ENCODE data around the gene PTPRD.

Gene PTPRD

DNA sequence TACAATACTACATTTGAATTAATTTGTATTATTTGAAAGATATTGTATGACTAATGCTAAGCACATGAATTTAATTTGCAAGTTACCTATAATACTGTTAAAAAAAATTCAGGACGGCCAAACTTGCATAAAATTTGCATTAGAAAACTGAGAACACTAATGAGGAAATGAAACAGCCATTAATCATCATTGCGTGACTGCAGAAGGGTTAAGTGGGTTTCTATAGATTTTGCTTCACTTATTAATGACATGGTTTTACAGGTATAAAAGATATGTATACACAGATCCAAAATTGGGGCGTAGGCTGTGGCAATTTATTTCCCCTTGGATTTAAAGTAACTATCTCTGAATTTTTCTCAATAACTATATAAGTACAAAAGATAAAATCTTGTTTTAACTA is 882.6 kb downstream of the PTPRD start:
- no peak for DNase-seq

DNA sequence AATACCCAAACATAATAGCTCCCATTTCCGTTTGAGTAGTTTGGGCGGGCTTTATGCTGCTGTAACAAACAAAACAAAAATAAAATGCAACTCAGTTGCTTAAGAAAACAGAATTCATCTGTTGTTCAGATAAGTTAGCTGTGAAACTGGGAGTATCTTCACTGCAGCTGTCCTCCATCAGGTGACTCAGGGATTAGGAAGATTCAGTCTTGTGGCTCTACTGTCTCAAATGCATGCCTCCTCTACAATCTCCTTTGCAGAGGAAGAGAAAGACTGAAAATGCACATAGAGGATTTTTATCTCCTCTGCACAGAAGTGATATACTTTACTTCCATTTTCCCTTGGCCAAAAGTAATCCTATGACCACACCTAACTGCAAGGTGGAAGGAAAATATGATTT is 883.7 kb downstream of the PTPRD start:
- no peak for DNase-seq

DNA sequence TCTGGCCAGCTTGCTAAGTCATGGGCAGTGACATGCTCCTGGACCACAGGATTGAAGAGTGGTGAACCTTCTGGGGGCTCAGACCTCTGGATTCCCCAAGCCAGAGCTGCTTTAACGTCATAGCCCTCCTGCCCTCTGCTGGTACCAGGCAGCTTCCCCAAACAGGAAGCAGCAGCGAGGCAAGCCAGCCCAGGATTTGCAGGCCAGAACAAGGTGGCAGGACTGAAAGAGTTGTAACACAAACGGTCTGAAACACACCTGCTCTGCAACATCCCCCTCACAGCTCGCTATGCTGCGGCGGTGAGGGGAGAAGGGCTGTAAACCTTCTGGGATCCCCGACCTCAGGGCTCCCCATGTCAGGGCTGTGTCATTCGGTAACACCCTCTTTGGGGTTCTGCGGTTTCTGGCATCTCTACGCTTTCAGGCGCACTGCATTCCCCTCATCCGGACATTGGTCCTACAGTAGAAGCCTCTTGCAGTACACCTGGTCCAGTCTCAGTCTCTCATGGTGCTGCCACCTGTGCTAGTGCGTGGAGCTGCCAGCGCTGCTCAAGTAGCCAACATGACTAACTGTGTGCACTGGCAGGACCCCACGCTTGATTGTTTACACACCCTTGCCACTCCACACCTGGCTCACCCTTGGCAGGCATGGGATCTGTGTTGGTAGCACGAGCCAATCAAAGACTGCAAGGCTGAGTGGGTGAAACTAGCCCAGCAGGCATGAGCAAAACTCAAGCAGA is 893.3 kb downstream of the PTPRD start:
- DNase-seq: no peak

DNA sequence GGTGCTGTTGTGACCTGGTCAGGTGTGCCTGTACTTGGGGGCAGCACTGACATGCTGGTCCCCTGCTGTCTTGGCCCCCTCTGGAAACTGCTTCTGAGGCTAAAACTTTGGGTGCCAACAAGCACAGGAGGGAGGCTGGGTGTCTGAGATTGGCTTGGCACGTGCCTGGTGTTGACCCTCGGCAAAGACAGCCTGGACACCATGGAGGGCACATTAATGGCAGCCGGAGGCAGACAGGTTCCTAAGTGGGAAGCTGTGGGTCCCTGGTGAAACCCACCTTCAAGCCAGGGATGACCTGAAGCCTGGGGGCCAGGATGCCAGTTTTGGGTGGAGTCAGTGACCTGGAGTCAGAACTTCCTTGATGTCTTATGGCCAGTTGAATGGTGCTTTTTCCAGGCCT is 894.1 kb downstream of the PTPRD start:
- DNase-seq: no peak

DNA sequence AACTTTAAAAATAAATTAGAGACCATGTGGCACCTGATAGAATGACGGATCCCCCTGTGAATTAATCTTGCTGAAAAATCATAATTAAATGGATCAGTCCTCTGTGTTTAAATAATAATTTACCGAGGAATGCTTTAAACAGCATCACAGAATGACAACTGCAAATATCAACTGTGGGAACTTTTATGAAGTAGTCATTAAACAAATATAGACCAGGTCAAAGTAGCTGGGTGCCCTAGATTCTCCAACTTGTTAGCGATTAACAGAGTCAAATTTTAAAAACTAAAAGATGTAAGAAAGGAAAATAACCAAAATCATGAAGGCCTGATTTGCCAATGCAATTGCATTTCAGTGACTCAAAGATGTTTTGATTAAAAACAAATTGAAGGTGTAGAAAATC is 933.4 kb downstream of the PTPRD start:
- no peak for DNase-seq

DNA sequence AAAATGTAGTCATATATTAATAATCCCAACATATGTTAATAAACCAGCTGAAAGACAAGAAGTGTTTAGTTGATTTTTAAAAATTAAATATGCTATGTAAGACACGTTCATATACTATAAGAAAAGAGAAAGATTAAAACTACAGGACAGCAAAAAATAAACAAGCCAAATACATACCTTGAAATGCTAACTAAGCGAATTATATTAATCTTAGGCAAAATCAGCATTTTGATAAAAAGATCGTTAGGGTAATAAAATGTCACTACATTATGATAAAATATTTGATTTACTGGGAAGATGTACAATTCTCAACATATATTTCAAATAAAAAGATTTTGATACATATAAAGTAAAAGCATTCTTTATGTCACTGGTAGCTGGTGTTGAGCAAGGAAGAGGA is 938.3 kb downstream of the PTPRD start:
- DNase-seq: no peak

DNA sequence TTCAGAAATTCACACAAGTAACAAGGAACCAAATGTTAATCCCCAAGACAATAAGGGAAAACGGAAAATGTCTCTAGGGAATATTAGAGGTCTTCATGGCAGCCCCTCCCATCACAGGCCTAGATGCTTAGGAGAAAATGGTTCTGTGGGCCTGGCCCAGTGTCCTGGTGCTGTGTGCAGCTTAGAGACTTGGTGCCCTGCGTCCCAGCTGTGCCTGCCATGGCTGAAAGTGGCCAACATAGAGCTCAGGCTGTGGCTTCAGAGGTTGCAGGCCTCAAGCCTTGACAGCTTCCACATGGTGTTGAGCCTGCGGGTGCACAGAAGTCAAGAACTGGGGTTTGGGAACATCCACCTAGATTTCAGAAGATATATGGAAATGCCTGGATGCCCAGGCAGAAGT is 942.3 kb downstream of the PTPRD start:
- no peak for DNase-seq

DNA sequence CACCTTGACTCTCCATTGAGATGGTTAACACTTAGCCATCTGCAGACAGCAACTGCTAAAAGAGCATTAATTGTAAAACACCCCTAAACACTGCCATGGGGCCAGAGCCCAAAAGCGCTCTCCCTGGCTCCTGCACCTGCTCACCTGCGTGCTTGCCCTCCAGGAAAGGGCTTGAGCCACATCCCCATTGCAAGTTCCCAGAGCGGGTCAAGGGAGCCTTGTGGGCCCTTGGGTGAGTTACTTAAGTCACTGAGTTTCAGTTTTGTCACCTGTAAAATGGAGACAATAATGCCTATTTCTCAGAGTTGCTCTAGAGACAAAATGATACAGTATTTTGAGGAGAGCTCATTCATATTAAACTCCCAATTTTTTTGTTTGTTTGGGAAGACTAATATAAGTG is 967.8 kb downstream of the PTPRD start:
- DNase-seq: no peak

DNA sequence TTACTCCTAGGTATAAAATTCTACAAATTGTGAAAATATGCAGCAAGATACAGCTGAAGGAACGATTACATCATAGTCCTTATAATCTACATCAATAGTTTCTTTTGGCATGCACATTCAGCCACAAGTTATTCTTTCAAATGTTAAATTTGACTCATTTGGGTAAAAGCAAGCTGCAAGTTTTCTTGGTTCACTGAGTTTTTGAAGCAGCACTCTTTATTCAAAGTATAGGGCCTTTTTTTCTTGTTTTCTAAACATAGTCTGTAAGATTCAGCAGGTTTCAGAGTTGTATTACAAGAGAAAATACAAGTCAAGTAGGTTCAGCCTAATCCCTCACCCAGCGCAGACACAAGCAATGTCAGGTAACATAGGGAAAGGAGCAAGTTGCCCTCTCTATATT is 981.5 kb downstream of the PTPRD start:
- no peak for DNase-seq

DNA sequence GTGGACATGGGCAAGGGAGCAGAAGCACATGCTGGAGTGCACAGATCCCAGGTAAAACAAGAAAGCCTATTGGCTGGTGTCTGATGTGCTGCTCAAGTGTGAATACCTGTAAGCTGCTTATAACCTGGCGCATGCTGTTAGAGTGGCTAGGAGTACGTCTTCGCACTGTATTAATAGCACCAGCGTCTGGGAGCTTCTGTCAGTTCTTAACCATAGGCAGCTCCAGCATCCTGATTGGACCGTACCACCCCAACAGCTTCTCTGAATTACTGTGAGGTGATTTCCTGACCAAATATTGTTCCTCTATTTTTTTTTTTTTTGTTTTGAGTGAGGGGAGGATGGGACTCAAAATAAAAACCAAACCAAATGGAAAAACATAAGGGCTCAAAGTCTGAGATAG is 987.6 kb downstream of the PTPRD start:
- no peak for DNase-seq

DNA sequence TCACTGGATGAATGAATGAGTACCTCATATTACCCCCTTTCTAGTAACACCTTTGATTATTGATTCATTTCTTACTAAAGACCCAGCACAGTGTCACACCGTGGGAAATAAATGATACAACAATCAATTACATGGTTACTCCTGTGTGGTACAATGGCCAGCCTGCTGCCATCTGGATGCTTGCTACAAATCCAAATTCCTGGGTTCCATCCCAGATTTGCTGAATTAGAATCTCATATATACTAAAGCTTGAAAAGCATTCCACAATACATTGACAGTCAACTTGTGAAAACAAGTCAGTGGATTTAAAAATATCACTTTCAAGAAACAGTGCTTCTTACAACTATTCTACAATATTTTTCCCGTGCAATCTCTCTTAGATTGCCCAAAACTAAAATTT is 989.3 kb downstream of the PTPRD start:
- DNase-seq: no peak

DNA sequence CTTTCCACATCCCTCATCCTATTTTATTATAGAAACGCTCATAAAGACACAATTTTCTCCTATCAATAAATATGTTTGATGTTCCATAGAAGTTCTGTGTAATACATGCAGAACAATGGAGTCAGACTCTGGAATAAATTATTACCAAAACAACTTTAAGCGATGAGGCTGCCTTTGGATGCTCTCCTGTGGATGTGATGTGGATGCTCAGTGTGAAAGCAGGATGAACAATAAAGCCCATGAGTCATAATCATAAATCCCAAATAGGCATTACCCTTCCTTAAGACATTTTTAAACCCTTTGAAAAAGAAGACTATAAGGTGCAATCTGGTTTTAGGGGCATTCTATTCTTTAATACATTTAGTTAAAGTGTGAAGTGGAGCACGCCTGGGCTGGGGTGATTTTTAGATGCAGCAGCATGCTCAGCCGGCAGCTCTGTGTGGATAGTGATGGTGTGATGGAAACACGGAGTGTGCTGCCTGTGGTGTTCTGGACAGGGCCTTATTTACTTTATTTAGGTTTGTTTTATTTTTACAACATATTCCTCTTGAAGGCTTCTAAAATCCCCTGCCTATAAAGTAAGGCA is 991.4 kb downstream of the PTPRD start:
- DNase-seq: no peak

DNA sequence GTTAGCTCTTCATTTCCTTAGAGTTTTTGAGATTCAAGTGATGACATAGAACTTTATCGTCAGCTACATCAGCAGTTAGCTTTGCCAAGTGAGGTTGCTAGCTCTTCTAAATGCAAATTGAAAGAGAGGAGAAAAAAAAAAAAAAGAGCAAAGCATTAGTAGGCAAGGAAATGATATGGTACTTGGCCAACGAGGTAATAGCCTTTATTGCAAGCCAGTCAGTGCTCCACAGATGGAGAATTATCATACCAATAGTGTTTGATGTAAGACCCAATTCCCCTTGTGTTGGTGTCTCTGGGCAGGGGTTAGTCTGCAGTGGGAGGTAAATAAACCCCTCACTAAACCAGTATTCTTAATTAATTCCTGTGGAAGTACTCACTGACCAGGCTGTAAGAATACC is 992.1 kb downstream of the PTPRD start:
- no peak for DNase-seq

DNA sequence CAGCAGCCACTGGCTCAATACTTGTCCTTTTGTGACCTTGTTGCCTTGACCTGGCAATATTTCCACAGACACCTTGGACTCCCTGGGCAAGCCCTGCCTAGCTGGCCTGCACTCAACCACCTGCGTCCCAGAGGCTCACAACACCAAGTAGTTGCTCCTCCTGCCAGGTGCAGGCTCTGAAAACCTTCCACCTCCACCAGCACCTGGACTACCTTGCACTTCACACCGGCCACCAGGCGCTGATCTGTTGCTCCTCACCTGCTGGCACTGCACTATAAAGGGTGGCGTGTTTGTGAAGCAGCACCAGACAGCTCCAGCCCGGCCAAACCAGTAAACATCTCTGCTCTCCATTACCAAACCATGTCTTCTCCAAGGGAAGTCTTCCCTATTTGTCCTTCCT is 997.7 kb downstream of the PTPRD start:
- DNase-seq: no peak

DNA sequence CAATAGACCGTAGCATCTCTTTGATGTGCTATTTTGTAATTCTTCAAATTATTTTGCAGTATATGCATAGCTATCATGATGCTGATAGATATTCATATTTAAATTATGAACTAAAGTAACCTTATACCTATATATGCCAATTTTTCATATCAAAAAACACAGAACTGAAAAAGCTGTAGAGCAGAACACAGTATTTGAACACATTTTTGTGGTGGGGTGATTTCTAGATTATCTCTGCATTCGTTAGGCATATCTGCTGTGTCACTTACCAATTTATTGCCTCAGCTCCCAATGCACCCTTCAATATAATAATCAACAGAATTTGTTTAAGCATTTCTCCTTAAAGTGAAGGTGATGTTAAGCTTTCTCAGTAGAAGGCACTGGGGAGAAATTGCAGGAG is 998.2 kb downstream of the PTPRD start:
- no peak for DNase-seq

DNA sequence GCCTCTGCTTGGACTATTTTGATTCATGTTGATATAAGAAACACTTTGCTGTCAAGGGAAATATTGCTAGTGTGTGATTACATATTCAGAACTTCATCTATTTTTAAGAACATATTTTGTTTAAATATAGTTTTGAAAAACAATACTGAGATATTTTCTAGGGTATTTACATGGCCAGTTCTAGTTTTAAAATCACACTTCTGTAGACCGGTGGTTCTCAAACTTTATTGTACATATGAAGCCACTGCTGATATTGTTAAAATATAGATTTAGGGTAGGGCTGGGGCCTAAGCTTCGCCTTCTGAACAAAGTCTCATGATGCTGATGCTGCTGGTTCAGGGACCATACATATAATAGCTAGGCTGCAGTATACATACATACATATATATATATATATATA is 1000.0 kb downstream of the PTPRD start:
- no peak for DNase-seq

DNA sequence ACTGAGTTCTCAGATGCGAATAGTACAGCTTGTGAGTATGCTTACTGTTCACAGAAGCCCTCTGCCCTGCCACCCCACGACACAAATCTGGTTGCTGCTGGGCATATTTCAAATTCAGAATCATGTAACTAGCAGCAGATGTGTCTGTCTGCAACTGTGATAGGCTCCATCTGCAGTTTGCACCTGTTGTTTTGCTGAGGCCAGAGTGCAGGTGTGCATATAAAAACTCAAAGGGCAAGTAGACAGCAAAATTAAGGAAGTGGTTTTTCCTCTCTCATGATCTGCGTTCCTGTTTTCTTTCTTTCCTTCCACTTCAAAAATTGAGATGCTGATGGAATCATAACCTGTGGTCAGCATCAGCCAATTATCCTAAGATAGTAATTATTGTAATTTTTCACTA is 1000.5 kb downstream of the PTPRD start:
- peak; percentile 38 for DNase-seq

DNA sequence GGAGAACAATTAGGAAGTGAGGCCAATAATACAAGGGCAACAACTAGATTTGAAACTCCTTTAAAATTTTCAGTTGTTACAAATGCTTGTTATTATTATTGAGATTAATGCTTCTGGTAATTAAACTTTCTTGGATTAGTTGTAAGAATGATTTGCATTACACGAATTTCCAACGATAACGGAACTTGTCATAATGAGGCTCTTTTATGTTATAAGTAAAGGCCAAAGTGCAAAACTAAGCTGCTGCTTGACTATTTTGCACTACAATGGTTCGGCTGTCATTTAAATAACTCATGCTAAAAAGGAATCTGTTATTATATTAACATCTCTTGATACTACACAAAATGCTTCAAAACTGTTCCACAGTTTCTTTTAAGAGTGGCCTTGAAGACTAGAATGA is 1007.1 kb downstream of the PTPRD start:
- DNase-seq: no peak

DNA sequence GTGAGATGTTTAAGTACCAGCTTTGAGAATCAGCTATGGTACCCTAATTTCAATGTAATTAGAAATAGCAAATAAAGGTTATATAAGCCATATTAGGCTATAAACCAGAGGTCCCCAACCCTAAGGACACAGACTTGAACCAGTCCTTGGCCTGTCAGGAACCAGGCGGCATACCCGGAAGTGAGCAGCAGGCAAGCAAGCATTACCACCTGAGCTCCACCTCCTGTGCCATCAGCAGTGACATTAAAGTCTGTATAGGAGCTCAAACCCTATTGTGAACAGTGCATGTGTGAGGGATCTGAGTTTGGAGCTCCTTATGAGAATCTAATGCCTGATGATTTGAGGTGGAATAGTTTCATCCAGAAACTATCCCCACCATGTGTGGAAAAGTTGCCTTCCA is 1009.5 kb downstream of the PTPRD start:
- no peak for DNase-seq

DNA sequence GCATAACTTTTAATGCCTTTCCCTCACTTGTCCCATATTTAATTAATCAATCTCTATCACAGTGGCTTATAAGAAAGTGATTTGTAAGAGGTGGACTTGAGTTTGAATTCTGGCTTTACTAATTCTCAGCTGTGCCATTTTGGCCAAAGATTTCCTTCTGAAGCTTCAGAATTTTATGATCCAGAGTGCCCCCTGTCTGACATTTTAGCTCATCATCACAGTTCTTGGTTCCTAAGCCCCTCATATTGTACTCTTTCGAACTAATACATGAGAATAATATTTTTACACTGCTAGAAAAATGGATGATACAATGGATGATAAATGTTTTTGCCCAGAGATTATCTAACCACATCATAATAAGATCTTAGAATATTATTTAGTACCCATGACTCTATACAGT is 1014.1 kb downstream of the PTPRD start:
- DNase-seq: no peak

DNA sequence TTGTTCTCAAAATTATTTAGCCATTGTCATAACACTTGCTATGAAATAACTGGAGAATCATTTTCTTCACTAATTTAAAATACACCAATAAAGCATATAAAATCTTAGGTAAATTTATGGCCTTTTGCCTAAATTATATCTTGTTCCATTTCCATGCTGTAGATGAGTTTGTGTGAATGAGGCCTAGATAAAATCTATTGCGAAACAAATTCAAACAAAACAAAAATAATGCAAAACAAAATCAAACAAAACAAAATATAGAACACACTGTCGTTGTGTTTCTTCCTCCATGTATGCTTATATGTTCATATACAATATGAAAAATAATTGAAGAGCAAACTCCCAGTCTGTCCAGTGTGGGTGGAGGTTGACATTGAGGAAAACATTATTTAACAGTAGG is 1020.7 kb downstream of the PTPRD start:
- DNase-seq: no peak

DNA sequence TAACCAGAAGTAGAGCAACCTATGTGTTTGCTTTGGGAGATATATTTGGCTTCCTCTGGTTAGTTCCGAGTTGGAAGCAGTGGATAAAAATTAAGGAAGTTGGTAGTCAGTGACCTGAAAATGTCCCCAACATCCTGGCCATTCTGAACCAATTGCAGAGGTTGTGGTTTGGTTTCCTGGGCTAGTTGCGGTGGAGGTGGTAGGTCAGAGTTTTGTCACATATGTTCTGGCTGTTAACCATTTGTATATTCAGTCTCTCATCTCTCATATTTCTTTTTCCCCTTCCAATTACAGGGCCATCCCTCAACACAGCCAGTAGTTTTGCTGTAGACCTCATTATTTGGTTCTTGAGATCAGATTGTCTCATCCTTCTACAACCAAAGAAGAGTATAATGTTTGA is 1026.9 kb downstream of the PTPRD start:
- no peak for DNase-seq

DNA sequence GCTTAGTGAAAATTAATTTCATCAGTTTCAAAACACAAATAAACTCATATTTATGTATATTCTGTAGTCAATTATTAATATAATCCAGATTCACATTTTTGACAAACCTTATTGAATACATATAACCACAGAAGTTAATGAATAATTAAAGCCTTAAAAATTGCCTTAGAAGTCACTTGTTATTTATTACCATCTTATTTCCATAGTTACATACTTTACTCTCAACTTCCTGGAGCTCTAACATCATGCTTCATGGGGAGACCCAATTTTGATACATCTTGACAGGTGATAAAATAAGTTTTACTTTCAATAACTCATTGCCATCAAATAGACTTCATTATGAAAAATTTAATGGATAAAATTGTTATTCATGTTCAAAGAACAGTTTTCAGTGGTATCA is 1038.7 kb downstream of the PTPRD start:
- no peak for DNase-seq

DNA sequence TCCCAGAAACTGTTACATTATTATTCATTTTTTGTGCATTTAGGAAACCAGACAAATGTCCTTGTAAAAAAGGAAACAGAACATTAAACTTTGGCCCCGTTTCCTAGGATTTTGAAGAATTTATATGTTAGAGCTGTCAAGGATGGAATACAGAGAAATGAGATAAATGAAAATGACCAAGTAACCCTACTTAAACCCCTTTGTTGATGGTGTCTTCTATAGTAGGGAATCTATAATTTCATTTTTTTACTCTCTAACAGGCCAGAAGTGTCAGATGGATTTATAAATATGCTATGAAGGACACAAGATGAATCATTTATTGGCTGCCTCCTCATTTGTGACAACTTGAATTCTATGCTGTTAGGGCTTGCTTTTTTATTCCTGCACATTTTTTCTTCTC is 1047.1 kb downstream of the PTPRD start:
- no peak for DNase-seq

DNA sequence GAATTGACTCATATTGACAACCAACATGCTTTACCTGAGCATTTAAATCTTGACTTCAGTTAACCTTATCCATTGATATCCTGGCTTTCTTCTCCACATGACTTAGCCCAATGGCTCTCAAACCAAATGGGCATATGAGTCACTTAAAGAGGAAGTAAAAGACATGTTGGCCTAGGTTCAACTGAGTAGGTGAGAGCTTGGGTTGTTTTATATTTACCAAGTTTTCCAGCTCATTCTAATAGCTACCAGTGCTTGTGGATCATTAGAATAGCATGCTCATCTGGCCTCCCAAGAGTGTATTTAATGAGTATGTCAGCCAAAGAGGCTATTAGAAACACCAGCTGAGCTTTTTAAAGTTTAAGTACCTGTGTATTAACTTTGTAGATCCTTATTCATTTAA is 1049.0 kb downstream of the PTPRD start:
- no peak for DNase-seq
